NCI-H1092 (cell line): ENCODE results near the gene AQP2.
"Not testable (repeated sequence)": the region's sequence is repeated elsewhere in the genome, so short reads cannot be mapped to it uniquely, and the experiment has no call there.

Experiments used
- DNase-seq: peaks from one replicate; lab custom pipeline; 2025; lab: John Stamatoyannopoulos, UW

AQP2 gene

DNA sequence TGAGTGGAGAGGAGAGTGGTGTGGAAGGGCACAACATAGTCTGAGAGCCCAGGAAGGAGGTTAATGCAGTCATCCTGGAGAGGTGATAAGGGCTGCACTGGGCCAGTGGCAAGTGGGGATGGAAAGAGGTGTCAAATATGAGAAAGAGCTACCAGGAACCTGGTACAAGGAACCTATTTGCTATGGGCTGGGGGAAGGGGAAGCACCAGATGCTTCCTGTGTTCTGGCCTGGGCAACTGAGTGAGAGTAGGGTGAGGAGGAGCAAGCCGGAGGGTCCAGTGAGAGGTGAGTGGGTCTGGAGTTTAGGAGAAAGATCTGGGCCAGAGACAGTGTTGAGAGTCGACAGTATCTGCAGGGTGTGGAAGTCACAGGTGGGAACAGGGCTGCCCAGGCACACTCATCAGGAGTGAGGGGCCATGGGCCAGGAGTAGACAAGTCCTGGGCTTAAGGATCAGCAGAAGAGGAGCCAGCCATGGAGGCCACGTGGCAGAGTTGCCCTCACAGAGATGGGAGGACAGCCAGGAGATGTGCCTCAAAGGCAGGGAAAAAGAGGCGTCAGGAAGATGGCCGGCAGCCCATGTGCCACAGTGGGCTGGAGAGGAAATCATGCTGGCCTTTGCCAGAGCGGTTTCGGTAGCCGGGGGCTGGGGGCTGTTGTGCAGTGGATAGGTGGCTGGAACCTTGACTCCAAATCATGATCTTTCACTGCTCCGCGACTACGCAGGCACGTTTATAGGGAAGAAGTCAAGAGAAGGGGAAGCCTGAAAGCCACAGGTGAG lies 19.3 kb downstream of the AQP2 start:
- DNase-seq: no peak

DNA sequence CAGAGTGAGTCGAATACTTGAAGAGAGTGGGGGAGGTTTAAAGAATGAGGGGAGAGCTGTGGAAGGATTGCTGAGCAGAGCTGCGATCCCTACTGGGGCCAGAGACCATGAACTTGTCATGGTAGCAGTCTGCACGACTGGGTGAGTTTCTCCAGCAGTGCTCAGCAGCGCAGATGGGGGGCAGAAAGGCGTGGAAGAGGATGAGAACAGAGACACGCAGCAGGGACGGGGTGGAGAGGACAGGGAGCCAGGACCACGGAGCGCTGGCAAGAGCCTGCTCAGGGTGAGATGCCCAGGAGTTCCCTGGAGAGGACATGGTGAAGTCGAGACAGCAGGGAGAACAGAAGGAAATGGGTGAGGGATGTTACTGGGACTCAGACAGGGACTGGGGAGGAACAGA lies 20.1 kb downstream of the AQP2 start:
- DNase-seq: no peak

DNA sequence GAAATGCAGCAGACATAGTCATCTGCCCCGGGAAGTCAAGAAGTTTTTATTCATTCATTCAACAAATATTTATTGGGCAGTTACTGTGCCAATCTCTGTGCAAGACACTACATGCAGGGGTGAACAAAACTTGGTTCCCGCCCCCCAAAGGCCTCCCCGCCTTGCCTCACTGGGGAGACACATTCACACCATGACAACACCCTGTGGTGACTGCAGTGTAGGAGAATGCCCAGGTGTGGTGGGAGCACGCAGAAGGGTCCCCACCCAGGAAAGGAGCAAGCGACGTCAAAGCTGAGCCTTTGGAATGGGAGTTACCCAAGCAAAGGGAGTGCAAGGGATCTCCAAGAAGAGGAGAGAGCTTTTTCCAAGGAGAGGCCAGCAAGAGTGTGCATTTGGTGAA lies 20.6 kb downstream of the AQP2 start:
- no peak for DNase-seq

DNA sequence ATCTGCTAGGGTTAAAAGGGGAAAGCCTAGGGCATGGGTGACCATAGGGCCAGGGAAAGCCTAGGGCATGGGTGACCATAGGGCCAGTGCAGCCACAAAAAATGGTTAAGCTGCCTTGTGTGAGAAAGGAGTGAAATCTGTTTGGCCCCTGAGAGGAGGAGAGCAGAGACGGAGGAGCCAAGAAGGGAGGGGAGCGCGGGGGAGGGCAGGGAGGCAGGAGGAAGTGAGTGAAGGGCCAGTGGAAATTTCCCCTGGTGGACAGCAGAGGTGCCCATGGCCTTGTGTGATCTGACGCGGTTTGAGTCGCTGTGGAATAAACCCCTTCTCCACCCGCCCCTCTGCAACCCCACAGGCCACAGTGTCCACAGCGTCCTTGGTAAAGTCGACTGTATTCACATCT lies 21.6 kb downstream of the AQP2 start:
- no peak for DNase-seq

DNA sequence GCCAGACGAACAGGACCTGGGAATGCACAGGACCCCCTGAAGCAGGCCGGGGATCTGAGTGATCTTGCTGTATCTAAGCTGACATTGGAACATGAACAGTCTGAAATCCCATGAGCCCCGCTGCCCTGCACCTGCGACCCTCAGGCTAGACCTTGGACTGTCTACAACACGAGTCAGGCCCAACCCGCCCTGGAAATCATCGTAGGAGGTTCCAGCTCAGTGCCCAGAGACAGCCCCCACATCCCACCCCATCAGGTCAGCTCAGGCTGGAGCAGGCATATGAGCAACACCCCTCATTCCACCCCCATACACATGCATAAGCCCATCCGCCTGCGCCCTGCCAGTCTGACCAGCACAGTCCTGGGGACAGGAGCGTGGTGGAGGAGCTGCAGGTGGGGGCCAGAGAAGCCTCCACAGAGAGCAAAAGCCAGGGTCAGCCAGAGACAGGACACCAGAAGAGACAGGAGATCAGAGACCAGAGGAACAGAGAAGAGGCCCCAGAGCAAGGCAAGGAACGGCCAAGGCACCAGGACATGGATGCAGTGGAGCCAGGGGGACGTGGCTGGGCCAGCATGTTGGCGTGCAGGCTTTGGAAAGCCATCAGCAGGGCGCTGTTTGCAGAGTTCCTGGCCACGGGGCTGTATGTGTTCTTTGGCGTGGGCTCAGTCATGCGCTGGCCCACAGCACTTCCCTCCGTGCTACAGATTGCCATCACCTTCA lies 22.3 kb downstream of the AQP2 start, which contains the start of gene AQP6:
Gene AQP6 (plus strand): TSS at position 307 of the 720 bp plus-strand sequence. CDS start 227 bp downstream, at position 534.
- DNase-seq: no peak

DNA sequence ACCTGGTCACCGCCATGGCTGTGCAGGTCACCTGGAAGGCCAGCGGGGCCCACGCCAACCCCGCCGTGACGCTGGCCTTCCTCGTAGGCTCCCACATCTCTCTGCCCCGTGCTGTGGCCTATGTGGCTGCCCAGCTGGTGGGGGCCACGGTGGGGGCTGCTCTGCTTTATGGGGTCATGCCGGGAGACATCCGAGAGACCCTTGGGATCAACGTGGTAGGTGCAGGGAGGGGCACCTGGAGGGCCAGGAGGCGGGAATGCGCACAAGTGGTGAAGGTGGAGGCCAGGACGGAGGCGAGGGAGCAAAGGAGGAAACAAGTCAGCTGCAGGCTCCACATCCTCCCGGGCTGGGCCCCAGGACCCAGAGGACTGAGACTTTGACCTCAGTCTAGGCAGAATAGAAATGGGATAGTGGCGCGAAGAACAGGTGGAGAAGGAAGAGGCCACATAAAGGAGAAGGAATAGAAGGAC lies 22.9 kb downstream of the AQP2 start:
- DNase-seq: no peak

DNA sequence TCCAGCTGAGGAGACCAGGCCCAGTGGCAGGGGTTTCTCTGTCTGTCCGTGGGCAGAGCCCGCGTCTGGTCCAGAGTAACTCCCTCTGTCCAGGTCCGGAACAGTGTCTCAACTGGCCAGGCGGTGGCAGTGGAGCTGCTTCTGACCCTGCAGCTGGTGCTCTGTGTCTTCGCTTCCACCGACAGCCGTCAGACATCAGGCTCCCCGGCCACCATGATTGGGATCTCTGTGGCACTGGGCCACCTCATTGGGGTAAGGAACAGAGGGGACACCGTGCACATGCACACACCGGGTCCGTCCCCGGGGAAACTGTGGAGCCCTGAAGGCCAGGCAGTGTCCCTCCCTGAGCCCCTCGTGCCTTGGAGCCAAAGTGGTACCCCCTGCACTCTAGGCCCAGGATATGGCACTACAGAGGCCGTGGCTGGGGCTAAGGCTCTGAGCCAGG lies 23.7 kb downstream of the AQP2 start:
- peak; percentile 53 for DNase-seq

DNA sequence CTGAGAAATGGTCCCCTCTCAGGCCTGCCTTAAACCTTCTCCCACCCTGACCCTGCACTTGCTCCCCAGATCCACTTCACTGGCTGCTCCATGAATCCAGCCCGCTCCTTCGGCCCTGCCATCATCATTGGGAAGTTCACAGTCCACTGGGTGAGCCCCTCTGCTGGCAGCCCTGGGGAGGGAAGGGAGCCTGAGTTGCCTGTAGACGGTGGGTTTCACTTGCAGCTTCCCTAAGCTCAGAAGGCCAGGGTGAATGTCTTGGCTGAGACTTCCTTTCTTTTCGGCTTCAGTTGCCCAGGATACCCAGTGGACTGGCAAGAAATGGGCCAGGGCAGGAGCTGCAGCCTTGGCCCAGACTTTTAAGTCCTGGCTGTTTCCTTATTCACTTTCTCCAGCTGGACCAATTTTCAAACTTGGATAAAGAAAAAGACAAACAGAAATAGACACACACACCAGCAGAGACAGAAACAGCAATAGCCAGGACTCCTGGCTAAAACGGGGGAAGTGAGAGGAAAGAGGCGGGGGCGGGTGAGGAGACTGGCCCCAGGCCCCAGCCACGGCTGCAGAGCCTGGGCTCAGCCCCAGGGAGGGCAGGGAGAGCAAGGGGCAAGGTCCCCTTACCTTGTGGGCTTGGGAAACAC lies 24.3 kb downstream of the AQP2 start:
- no peak for DNase-seq

DNA sequence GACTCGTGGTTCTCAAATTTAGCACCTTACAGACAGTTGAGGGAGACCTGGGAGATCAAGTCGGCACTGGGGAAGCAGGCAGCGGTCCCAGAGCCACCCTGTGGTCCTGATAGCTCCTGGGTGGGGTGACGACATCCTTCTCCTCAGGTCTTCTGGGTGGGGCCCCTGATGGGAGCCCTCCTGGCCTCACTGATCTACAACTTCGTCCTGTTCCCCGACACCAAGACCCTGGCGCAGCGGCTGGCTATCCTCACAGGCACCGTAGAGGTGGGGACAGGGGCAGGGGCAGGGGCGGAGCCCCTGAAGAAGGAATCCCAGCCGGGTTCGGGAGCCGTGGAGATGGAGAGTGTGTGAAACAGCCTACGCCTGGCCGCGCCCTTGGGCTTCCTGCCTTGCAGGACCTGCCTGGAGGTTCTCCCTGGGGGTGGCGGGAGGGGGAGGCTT lies 24.8 kb downstream of the AQP2 start:
- no peak for DNase-seq

DNA sequence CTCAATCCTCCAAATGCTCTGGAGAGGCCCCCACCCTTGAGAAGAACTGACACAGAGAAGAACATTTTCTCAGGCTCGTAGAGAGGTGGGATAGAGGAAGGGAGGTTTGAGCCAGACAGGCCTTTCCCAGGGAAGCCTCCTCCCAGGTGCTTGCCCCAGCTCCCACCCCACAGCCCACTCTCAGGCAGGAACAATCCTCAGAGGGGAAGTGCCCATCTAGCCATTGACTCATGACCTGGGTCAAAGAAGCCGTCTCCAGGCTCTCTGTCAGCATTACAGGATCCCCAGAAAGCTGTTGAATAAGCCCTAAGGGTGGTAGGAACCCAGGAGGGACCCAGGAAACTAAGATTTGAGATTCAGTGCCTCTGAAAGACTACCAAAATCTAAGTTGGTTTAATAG lies 26.0 kb downstream of the AQP2 start:
- no peak for DNase-seq

DNA sequence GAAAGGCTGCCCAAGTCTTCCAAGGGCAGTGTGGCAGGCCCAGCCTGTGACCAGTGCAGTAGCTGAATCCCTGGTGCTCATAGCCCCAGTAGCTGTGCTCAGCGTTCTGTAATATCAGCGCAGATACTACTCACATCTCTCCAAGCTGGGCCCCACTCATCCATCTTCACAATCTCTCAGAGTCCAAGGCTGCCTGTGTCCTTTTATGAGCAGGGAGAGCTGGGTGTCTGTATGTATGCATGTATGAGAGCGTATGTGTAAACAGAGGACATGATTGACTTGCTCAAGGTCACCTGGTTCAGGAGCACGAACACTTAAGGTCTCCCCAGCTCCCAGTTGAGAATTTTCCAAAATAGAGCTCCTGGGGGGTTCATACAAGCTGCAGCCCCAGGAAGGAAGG lies 27.6 kb downstream of the AQP2 start:
- DNase-seq: no peak

DNA sequence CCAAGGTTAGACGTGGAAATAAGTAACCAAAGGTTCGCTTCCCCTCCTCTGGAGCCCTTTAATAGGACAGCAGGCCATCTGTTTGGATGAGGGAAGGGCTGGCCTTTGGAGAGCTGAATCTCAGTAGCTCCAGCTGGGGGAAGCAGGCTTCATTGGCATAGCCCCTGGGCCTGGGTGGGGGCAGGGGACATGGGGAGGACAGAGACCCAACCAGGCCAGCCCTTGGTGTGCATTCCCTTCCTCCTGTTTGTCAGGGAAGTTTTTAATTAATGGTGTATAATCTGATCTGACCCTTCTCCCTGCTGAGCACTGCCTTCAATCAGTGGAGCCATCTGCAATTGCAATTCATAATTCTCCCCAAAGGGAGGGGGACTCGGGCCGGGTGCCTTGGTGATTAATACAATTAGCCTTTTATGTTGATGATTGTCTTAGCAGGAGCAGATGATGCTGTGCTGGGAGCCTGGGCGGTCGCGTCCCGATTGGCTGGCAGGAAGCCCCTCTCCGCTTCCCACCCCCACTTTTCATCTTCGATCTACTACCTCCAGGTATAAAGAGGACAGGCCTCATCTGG lies 28.6 kb downstream of the AQP2 start:
- no peak for DNase-seq

DNA sequence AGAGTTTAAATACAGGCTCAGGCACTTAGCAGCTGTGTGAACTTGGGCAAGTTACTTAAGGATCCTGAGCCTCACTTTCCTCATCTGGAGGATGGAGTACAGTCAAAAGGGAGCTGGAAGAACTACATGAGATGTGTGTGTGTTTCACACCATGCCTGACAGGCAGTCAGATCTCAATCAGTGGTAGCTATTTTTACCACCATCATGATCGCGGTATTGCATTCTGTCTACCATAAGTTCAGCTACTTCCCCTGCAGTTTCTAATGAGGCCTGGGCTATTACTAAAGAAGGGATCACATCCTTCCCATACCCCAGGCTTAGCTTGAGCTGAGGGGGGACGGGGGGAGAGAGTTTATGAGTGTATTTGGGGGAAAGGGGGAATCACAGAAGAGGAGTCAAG lies 29.3 kb downstream of the AQP2 start:
- DNase-seq: no peak

DNA sequence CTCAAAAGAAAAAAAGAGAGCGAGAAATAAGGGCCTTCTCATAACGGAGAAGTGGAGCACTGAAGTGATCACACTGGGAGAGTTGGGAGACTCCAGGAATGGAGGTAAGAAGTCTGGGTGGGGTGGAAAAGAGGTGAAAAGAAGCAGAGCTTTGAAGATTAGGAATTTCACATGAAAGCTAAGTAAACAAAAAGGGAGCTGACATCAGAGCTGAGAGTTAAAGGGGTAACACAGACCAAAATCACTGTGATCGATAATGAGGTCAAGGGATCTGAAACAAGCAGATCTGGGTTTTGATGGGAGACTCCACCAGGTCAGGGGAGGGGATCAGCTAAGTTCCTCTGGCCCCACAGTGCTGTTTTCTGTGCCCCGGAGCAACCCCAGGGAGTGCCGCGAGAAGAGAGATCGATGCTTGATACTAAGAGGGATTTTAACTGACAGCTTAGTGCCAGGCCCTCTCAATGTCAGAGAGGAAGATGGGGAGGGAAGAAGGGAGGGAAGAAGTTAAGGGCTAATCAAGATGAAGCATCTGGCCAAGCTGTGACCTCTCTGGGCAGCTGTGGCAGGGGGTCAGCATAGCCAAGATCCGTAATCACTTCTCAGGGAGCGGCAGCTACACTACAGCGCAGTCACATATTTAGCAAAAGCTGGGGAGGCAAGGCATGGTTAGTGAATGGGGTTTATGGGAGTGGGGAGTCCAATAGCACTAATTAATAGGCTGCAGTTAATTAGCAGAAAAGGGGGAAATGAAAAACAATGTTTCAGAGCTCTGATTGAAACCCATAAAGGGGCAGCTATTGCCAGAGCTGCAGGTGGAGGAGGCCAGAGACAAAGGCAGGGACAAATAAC lies 30.2 kb downstream of the AQP2 start:
- no peak for DNase-seq

DNA sequence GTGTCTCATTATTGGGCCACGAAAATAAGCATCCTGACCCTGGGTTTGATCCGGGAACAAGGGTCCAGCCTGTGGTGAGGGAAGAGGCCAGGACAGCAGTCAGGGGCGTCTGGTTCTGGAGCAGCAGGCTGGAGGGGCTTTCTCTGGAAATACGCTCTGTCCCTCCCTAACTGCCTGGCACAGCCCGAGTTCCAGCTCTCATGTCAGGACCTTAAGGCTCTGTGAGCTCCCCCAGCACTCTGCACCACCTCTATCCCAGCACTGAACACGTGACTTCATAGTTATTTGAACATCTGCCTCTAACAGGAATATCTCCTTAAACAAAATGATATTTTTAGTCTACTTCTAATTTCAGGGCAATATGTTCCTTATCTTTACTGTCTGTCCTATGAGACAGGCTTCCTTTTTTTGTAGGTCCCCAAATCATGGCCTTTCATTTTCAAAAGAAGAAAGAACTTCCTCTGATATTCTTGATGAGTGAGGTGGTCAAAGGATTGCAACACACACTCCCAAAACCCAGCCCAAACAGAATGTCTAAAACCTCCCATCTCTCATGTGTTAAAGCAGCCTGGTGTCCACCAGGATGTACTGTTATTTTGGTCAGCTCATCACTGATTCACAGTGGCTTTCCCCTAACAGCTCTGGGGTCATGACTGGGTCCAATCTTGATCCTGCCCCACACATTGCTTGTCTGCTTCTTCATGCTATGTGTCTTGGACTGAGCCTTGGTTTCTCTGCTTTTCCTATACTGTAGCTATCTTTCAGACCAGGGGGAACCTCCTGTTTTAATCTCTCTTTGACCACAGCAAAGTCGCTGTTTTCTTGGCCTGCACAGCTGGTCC lies 31.9 kb downstream of the AQP2 start:
- DNase-seq: no peak

DNA sequence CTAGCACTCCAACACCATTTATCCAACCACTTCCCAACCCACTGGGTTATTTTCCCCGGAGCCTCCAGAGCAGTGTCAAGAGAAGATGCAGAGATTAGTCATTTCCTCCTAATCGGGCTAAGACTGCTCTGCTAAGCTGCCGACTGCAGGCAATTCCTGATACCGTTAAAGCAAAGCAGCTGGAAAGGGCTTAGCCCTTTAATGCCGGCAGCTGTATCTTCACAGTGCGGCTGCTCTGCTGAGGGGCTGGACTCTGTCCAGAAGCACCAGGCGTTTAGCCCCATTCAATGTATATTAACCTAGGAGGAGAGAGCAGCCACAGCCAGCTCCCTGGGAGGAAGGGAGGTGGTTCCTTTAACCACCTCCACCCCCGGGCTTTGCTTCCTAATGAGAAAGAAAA lies 33.4 kb downstream of the AQP2 start:
- peak; percentile 58 for DNase-seq

DNA sequence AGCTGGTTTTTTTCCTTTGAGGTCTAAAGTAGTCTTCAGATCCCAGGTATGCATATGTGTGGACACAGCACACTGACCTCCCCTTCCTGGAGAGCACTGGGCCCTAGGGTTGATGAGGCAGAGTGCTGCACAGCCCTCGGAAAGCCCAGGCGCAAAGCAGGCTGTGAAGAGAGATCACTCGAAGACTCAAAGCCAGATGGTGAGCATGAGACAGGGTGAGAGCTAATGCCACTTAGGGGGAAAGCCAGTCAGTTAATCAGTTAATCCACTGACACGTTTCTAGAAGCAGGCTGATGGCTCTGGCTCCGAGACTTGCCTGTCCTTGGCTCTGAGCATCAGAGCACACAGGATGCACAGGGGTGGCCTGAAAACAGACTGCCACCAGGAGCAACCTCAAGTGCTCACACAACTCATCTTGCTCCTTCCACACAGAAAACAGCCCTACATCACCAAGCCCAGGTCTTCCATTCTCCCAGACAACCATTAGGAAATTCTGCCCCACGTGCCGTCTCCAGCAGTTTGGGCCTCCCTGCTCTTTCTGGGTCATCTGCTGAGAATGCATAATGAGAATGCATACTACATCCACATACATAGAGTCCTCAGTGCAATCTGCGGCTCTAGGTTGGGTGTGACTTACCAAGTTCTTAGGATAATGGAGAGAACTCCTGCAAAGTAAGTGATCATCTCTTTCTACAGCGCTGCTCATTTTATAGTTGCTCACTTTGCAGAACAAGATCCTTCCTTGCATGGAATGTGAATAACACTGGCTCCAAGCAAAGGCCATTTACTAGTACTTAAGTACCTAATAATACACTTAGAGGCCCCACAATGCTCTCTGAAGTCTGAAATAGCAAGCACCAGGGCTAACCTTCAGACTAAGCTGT lies 34.2 kb downstream of the AQP2 start:
- no peak for DNase-seq

DNA sequence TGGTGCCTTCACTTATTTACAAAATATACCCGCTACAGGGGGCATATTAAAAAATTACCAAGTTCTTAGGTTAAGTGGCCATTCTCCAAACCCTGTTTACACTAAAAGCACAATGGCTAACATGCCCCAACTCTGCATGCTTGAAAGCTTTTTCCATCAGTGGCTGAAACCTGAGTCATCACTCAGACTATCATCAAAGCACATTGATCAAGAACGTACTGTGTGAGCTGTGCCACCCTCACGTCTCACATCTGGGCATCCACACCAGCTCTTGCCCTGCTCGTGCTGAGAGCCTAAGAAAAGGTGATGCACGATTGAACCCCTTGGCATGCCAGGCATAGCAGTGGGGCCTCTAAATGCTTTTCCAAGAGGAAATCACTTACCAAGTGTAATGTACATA lies 35.4 kb downstream of the AQP2 start:
- no peak for DNase-seq

DNA sequence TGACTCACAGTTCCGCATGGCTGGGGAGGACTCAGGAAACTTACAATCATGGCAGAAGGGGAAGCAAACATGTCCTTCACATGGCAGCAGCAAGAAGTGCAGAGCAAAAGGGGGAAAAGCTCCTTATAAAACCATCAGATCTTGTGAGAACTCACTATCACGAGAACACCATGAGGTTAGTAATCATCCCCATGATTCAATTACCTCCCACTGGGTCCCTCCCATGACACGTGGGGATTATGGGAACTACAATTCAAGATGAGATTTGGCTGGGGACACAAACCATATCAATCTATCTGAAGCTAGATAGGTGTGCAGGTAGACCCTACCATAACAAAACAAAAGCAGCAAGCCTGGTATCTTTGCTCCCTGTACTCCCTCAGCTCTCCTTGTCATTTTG lies 35.9 kb downstream of the AQP2 start:
- not testable (repeated sequence) for DNase-seq
